ENCODE results near the gene ALPG.

The ALPG gene

DNA sequence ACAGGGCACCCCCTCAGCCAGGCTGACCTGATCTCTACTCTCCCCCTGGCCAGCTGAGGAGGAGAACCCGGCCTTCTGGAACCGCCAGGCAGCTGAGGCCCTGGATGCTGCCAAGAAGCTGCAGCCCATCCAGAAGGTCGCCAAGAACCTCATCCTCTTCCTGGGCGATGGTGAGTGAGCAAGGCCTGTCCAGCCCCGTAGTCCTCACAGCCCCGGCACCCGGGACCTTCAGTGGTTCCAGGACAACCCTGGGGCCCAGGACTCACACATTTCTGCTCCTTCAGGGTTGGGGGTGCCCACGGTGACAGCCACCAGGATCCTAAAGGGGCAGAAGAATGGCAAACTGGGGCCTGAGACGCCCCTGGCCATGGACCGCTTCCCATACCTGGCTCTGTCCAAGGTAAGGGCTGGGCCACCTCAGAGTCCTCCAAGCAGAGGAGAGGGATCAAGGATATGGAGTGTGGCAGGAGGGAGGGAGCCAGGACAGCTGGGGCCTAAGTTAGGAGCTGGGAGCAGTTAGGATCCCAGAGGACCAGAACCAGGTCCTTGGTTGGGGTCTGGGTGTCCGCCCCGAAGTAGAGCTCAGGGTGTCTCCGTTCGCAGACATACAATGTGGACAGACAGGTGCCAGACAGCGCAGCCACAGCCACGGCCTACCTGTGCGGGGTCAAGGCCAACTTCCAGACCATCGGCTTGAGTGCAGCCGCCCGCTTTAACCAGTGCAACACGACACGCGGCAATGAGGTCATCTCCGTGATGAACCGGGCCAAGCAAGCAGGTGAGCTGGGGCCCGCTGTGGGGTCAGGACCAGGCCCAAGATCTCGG is 49.9 kb downstream of the ALPG start:
- Histone ChIP-seq H4K20me1 (ENCODE audit: insufficient read depth, low read length) (peaks cover 9% of the 10 kb centered on the region), H3K27ac (ENCODE audit: low read length) (no peak overlapping the region), H3K79me2 (ENCODE audit: insufficient read depth, low read length) (no peaks in the 10 kb centered on the region), H3K36me3 (ENCODE audit: insufficient read depth, low read length) (no peaks in the 10 kb centered on the region), H2AFZ (ENCODE audit: low read depth, low read length) (no peak overlapping the region), H3K4me2 (ENCODE audit: insufficient read depth, low read length) (no peak overlapping the region), H3K27me3 (ENCODE audit: insufficient read depth, low read length, poor library complexity) (peaks cover 7% of the 10 kb centered on the region), H3K9ac (ENCODE audit: low read depth, low read length) (no peak overlapping the region), H3K9me3 (ENCODE audit: insufficient read depth, low read length, severe bottlenecking) (no peaks in the 10 kb centered on the region), H3K4me1 (ENCODE audit: insufficient read depth, low read length) (no peaks in the 10 kb centered on the region), H3K4me3 (ENCODE audit: low read depth in 1 of 2, low read length in 2 of 2) (no peak overlapping the region)
- TF ChIP-seq CTCF (IDR thresholded peaks at IDR 0.05; ENCODE audit: borderline replicate concordance, extremely low read depth, low read length, poor library complexity, severe bottlenecking) (no peak), EZH2 (IDR thresholded peaks at IDR 0.05; ENCODE audit: borderline replicate concordance, low read depth, low read length, severe bottlenecking) (no peak)
- DNase-seq = no peak
- no peak for ATAC-seq (ENCODE audit: insufficient read depth, low read depth)

DNA sequence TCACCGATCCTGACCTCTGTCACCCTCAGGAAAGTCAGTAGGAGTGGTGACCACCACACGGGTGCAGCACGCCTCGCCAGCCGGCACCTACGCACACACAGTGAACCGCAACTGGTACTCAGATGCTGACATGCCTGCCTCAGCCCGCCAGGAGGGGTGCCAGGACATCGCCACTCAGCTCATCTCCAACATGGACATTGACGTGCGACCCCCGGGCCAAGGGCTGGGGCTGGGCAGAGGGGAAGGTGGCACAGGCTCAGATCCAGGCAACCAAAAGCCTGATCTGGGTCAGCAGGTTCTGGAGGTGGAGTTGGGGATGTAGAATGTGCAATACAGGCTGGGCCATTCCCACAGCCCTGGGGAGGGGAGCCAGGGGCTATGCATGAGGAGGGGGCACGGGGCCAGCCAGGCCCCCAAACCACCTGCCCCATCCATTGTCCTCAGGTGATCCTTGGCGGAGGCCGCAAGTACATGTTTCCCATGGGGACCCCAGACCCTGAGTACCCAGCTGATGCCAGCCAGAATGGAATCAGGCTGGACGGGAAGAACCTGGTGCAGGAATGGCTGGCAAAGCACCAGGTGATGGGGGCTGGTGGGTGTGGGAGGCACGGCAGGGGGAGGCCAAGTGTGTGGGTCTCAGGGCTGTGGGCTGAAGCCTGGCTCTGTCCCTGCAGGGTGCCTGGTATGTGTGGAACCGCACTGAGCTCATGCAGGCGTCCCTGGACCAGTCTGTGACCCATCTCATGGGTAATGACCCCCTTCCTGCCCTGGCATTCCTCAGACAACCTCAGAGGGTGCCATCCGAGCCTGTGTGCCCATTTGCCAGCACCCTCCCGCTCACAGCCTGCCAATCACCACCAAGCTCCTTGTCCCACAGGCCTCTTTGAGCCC is 50.7 kb downstream of the ALPG start:
- H3K27me3 ChIP-seq (ENCODE audit: insufficient read depth, low read length, poor library complexity) = peaks cover 7% of the 10 kb centered on the region
- TF ChIP-seq CTCF (IDR thresholded peaks at IDR 0.05; ENCODE audit: borderline replicate concordance, extremely low read depth, low read length, poor library complexity, severe bottlenecking) = no peak
- TF ChIP-seq EZH2 (IDR thresholded peaks at IDR 0.05; ENCODE audit: borderline replicate concordance, low read depth, low read length, severe bottlenecking) = no peak
- no peak for ATAC-seq (ENCODE audit: insufficient read depth, low read depth)

GRCh38 chr2:232458051-232458660 is 51.5 kb downstream of the ALPG start:
- Histone ChIP-seq H3K27ac (ENCODE audit: low read length) (no peak overlapping the region), H3K36me3 (ENCODE audit: insufficient read depth, low read length) (no peaks in the 10 kb centered on the region), H3K9ac (ENCODE audit: low read depth, low read length) (no peak overlapping the region), H2AFZ (ENCODE audit: low read depth, low read length) (no peak overlapping the region), H4K20me1 (ENCODE audit: insufficient read depth, low read length) (peaks cover 9% of the 10 kb centered on the region), H3K4me2 (ENCODE audit: insufficient read depth, low read length) (no peak overlapping the region), H3K27me3 (ENCODE audit: insufficient read depth, low read length, poor library complexity) (peaks cover 7% of the 10 kb centered on the region), H3K79me2 (ENCODE audit: insufficient read depth, low read length) (no peaks in the 10 kb centered on the region), H3K9me3 (ENCODE audit: insufficient read depth, low read length, severe bottlenecking) (no peaks in the 10 kb centered on the region), H3K4me3 (ENCODE audit: low read depth in 1 of 2, low read length in 2 of 2) (no peak overlapping the region), H3K4me1 (ENCODE audit: insufficient read depth, low read length) (no peaks in the 10 kb centered on the region)
- ATAC-seq (ENCODE audit: insufficient read depth, low read depth) (no peak), DNase-seq (no peak)
- no peak for TF ChIP-seq EZH2 (IDR thresholded peaks at IDR 0.05; ENCODE audit: borderline replicate concordance, low read depth, low read length, severe bottlenecking)
- TF ChIP-seq CTCF (IDR thresholded peaks at IDR 0.05; ENCODE audit: borderline replicate concordance, extremely low read depth, low read length, poor library complexity, severe bottlenecking) = no peak

More for the DNA sequence above, 50.7 kb downstream of the ALPG start:
- Histone ChIP-seq H3K27ac (ENCODE audit: low read length) (no peak overlapping the region), H3K79me2 (ENCODE audit: insufficient read depth, low read length) (no peaks in the 10 kb centered on the region), H4K20me1 (ENCODE audit: insufficient read depth, low read length) (peaks cover 9% of the 10 kb centered on the region), H3K4me2 (ENCODE audit: insufficient read depth, low read length) (no peak overlapping the region), H3K9me3 (ENCODE audit: insufficient read depth, low read length, severe bottlenecking) (no peaks in the 10 kb centered on the region), H3K4me1 (ENCODE audit: insufficient read depth, low read length) (no peaks in the 10 kb centered on the region), H2AFZ (ENCODE audit: low read depth, low read length) (no peak overlapping the region), H3K36me3 (ENCODE audit: insufficient read depth, low read length) (no peaks in the 10 kb centered on the region), H3K4me3 (ENCODE audit: low read depth in 1 of 2, low read length in 2 of 2) (no peak overlapping the region), H3K9ac (ENCODE audit: low read depth, low read length) (no peak overlapping the region)
- no peak for DNase-seq

Measured in DND-41 (cell line).